ENCODE results near the gene PPP2R5C.

Gene PPP2R5C

GRCh38 chr14:101873076-101873825 is 111.7 kb downstream of the PPP2R5C start:
- DNase-seq = no peak

DNA sequence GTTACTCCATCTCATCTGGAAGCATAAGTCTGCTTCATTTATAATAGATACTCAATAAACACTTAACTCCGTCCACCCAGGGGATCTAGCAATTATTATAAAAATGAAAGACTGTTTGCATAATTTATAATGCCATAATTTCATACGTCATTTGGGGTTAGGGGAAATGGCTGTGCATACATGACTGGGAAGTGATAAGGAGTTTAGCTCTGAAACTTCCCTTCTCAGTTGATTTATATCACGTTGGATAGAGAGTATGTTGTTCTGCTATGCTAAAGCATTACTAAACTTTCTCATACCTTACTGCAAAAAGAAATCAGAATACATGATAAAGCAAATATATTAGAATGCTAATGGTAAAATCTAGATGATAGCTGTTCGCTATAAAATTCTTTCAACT is 112.5 kb downstream of the PPP2R5C start:
- DNase-seq = no peak

DNA sequence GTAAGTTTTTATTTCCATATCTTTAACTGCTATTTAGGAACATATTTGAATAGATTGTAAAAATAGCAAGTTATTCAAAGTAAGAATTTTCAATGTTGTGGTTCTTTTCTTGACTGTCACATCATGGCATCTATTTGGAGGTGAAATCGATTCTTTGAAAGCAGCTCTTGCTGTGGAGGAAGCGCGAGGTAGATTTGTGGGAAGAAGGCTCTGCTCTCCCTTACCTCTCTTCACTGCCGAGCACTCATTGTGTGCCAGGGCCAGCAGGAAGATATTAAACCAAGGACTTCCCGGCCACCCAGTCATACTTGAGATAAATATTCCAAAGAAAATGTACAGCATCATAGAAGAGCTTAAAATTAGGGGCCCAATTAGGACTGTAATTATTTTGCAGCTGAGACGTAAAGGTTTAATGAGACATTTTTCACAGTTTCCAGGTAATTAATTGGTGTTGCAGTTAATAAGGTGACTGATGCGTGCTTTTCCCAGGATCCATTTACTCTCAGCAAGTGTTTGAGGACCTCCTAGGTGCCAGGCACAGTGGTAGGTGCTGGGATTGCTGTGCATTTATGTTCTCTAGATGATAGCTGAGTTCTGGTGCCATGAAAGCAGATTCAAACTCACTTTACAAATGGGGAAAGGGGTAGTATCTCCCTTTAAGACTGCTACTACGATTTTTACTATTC is 113.7 kb downstream of the PPP2R5C start:
- no peak for DNase-seq

DNA sequence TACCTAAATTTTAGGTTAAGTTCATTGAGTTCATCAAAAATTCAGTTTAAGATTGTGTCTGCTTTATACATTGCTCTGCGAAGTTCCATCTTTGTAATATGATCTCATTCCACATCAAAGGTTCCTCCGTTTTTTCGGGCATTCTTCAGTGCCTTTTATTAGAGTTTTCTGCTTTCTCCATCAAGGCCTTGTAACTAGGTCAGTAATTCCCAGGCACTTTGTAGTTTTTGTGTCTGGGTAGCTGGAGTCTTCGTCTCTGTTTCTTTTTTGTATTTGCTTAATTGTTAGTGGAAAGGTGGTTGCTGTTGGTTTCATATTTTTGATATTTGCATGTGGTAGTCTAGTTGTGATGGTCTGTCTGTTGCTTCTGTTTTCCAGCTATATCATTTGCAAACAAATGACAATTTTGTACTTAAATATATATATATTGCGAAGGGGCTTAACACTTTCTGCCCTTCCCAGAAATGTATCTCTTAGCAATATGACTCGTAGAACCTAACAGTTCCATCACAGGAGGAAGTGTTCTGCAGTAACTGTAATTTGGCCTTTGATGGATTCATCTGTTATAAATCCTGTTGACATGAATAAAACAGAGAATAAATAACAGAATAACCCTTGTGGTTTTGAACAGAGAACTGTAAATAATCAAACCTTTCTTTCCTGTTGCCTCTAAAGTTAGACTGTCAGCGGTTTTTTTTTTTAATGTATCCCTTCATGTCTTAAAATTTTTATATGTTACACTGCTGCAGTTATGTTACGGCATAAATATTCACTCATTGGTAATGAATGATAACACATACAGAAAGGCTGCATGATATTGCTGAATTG is 114.4 kb downstream of the PPP2R5C start:
- no peak for DNase-seq

GRCh38 chr14:101876555-101876938 is 115.0 kb downstream of the PPP2R5C start:
- DNase-seq = peak; percentile 6

DNA sequence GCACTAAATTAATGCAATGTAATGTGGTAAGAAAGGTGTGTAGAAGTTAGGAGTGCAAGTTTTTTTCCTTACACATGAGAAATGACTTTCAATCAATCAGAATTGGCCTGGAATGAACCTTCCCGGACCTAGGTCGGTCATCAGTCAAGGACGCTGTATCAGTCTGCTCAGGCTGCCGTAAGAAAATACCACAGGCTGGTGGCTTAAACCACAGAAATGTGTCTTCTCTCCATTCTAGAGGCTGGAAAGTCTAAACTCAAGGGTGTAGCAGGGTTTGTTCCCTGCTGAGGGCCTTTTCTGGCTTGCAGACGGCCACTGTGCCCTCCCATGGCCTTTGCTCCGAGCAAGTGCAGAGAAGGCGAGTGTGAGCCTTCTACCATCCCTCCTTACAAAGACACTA is 116.3 kb downstream of the PPP2R5C start:
- DNase-seq = no peak

DNA sequence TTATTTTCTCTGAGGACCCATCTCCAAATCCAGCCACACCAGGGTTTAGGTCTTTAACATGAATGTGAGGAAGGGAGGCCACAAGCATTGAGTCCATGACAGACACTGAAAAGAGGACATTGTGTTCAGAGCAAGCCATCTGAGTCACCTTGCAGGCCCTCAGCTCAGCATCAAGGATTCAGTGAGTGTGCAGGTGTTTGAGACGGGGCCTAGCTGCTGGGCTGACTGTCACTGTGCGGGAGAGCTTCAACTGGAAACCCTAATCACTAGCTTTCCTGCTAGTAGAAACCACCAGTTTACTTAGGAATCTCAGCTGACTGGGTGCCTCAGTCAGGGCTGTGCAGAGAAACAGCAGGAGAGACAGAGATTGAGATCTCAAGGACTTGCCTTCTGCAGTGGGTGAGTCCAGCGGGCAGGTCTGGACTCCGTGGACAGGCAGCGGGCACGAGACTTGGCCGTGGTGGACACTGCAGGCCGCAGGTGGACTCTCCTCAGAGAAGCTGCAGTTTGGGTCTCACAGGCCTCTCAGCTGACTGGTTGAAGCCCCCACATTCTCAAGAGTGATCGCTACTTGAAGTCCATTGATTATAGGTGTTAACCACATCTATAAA is 116.8 kb downstream of the PPP2R5C start:
- DNase-seq = no peak

DNA sequence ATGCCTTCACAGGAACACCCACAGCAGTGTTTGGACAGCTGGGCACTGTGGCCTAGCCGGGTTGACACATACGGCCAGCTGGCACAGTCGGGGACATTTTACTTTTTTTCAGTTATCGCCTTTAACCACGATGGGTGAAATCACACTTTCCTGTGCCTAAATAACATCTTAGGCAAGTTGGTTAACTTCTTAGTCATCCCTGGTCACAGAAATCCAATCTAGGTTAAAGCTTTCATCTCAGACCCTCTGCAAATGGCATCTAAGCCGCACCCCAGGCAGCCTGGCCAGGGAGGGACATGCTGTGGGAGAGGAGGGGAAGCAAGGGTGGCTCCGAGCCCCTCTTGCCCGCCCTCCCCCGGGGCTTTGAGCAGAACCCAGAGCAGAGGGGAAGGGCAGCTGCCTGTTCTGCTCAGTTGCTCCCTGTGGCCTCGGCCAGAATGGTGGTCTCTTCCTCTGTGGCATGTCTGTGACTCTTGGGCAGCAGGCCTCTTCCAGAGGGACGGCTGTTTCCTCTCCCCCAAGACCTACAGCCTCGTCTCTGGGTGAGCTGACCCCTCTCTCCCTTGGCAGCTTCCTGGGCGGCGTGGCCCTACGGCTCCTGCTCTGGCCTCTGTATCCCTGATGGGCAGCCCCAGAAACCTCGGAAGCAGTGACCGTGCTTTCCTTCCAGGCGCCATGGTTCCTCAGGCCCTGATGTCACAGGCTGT is 117.5 kb downstream of the PPP2R5C start:
- no peak for DNase-seq

GRCh38 chr14:101879529-101880336 is 118.2 kb downstream of the PPP2R5C start:
- no peak for DNase-seq

GRCh38 chr14:101881426-101881825 is 119.9 kb downstream of the PPP2R5C start:
- no peak for DNase-seq

DNA sequence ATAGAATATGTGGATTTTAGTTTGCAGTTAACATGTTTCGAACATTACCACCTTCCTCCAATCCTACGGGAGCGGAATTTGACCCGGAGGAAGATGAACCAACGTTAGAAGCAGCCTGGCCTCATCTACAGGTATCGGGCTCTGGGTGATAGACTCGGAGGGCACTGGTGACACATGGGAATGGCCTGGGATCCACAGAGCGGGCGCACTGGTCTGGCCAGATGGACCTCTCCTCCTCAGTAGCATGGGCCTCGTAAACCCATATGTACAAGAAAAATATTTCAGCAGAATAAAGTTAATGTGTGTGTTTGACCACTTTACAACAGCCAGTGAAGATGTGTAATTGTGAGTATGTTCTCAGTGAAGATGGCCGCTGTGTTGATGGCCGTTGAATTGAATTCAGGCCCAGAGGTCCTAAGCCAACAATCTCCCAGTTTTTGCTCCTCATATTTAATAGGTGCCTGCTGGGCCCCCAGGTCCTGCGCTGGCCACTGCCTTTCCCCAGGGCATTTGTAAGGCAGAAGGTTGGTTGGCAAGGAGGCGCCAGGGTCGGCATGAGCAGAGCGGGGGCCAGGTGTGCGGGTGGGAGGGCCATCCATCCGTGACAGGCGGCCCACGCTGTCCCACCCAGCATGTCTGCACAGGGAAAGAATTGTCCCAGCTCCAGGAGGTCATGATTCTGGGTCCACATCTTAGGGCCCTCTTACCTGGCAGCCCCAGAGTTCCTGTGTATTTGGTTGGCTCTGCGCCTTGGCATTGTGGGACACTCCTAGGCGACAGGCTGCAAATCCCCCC is 120.8 kb downstream of the PPP2R5C start:
- no peak for DNase-seq

GRCh38 chr14:101884089-101884933 is 122.8 kb downstream of the PPP2R5C start:
- no peak for DNase-seq

DNA sequence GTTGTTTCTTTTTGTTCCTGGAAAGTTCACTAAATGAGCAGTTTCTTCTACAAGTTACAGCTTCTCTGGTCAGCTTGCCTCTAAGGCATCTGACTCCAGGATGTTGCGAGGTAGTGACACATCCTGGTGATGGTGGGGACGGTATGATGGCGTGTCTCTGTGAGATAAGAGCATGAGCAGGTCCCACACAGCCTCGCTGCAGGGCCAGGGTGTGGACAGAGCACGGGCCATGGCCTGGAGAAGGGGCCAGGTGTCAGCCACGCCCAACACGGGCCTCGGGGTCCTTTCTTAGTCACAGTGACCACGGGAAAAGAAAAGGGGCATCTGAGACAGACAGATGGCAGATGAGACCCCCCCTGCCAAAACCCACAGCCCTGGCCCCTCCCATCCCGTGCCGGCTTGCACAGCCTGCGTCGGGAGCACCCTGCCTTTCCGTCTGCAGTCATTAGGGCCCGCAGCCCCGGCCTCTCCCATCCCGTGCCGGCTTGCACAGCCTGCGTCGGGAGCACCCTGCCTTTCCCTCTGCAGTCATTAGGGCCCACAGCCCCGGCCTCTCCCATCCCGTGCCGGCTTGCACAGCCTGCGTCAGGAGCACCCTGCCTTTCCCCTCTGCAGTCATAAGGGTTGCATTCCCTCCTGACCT is 123.5 kb downstream of the PPP2R5C start:
- DNase-seq = no peak

- no peak for DNase-seq
Observed at GRCh38 chr14:101887219-101887618, 125.7 kb downstream of the PPP2R5C start.

DNA sequence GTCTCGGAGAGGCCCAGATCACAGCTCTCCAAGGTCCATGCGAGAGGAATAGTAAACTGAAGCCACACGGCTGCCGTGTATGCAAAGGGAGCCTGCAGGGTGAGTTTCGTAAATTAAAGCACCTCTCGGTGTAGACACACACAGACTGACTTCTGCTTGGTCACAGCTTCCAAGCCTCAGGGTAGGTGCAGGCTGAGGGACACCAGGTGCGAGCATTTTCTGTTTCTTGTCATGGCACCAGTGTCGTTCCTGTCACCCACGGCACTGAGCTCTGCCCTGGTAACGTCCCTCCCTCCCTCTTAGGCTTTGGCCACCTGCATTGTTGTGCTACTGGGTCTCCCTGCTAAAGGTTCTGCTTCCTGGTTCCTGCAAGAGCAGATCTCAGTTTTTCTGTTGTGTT is 126.7 kb downstream of the PPP2R5C start:
- no peak for DNase-seq

DNA sequence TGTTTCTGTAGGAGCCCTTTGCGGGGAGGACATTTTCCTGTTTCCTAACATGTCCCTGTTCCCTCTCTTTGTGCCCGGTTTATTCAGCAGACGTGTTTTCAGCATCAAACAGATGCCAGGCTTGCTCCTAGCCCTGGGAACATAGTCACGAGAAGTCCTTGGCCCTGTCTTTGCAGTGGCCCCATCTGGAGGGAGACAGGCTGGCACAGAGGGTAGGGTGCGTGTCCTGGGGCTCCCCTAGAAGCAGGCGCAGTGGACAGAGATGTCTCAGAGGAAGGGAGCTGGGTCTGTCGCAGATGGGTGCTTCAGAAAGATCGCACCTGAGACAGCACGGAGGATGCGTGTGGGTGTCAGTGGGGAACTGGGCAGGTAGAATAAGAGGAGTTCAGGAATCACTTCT is 127.9 kb downstream of the PPP2R5C start:
- no peak for DNase-seq

- DNase-seq = no peak
Observed at GRCh38 chr14:101889898-101890297, 128.4 kb downstream of the PPP2R5C start.

- no peak for DNase-seq
Observed at GRCh38 chr14:101891471-101891870, 130.0 kb downstream of the PPP2R5C start.

DNA sequence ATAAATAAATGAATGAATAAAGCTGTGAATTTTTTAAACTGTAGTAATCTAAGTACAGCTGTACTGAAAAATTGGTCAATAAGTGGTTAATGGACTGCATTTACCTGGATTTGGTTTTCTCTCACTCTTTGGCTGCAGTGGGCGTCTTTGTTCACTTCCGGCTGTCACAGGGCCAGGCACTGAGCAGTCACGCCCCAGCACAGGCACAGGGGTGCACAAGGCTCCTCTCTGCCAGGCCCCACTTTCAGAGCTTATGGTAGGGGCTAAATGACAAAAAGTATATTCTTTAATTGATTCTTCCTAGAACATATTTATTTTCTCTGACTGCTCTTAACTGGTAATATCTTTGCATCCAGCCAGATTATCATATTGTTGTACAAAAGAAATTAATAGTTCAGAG is 132.2 kb downstream of the PPP2R5C start:
- no peak for DNase-seq
